Activated naive CD4-positive, alpha-beta T cell treated with anti-CD3 and anti-CD28 coated beads, Interleukin-2, amount 10 ng/mL, durations not matched to agents 7 days and 5 days (primary cell): ENCODE data around the gene ITPR2.

ENCODE experiments used
- CTCF ChIA-PET: fragments of 350-600 bp; sonication (Branson Sonifier 250); formaldehyde crosslinking; loops from one replicate; lab custom pipeline; 2021; ENCODE audit warnings: antibody characterized with exemption; lab: Charles Lee
- DNase-seq: peaks from one replicate; pipeline ENCODE4 v3.0.0-alpha.2; 2020
- H3K27ac Mint-ChIP-seq: one replicate; pipeline ENCODE4 v1.8.0; 2021; ENCODE audit warnings: mild to moderate bottlenecking, moderate library complexity, mixed read lengths
- H3K27me3 Mint-ChIP-seq: one replicate; pipeline ENCODE4 v1.8.0; 2021; ENCODE audit warnings: mild to moderate bottlenecking, mixed read lengths
- H3K36me3 Mint-ChIP-seq: one replicate; pipeline ENCODE4 v1.8.0; 2021; ENCODE audit warnings: mixed read lengths
- H3K4me1 Mint-ChIP-seq: one replicate; pipeline ENCODE4 v1.8.0; 2021; ENCODE audit warnings: mixed read lengths
- H3K4me3 Mint-ChIP-seq: one replicate; pipeline ENCODE4 v1.8.0; 2021; ENCODE audit warnings: mild to moderate bottlenecking, moderate library complexity, mixed read lengths
- H3K9me3 Mint-ChIP-seq: one replicate; pipeline ENCODE4 v1.8.0; 2021; ENCODE audit warnings: mixed read lengths

The ITPR2 gene

GRCh38 chr12:26563552-26563951, 269.4 kb downstream of the ITPR2 start:
- Mint-ChIP-seq H3K4me3 (no peak overlapping the region), H3K4me1 (no peaks in the 10 kb centered on the region)
- CTCF ChIA-PET, result no interaction called here

GRCh38 chr12:26557326-26557725, 275.7 kb downstream of the ITPR2 start:
- H3K36me3 Mint-ChIP-seq, result peaks cover 12% of the 10 kb centered on the region
- DNase-seq, result no peak
- H3K4me1 Mint-ChIP-seq, result peaks cover 2% of the 10 kb centered on the region
- H3K27me3 Mint-ChIP-seq, result no peaks in the 10 kb centered on the region
- no peak overlapping the region for H3K4me3 Mint-ChIP-seq
- H3K27ac Mint-ChIP-seq, result no peak overlapping the region
- CTCF ChIA-PET, result no interaction called here
- H3K9me3 Mint-ChIP-seq, result no peaks in the 10 kb centered on the region

More at GRCh38 chr12:26563552-26563951, 269.4 kb downstream of the ITPR2 start:
- Mint-ChIP-seq H3K9me3 (no peaks in the 10 kb centered on the region), H3K36me3 (peaks cover 4% of the 10 kb centered on the region), H3K27ac (no peak overlapping the region), H3K27me3 (no peaks in the 10 kb centered on the region)
- DNase-seq, result no peak

DNA sequence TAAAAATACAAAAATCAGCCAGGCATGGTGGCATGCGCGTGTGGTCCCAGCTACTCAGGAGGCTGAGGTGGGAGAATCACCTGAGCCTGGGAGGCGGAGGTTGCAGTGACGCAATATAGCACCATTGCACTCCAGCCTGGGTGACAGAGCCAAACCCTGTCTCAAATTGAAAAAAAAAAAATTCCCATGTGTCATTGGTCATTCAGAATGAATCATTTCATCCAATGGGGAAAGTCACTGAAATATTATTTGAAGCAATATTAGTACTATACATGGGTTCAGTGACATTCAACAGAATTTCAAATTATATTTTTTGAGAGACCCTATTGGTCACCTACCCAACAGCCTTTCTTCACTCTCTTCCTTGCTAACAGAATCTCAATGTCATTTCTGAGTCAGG, 276.1 kb downstream of the ITPR2 start:
- CTCF ChIA-PET, result no interaction called here
- Mint-ChIP-seq H3K4me3 (no peak overlapping the region), H3K4me1 (peaks cover 2% of the 10 kb centered on the region), H3K9me3 (no peaks in the 10 kb centered on the region), H3K36me3 (peaks cover 10% of the 10 kb centered on the region), H3K27ac (no peak overlapping the region), H3K27me3 (no peaks in the 10 kb centered on the region)
- DNase-seq, result no peak

DNA sequence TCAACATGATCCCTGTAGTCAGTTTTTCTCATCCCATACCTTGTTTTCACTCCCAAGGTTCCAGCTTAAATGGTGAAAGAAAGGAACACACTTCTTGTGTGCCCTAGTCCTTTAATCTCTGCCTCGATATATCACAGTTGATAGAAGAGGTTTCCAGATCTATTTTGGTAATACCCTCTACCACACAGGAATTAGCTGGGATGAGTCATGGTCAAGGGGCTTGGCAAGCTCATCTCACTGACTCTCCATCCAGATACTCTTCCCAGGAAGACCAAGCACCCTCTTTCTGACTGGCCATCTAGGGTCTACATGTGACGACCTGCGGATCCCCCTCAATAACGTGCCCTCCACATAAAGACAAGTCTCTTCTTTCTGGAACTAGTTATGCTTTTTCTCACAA, 277.9 kb downstream of the ITPR2 start:
- H3K4me3 Mint-ChIP-seq, result no peak overlapping the region
- peaks cover 2% of the 10 kb centered on the region for H3K4me1 Mint-ChIP-seq
- H3K27me3 Mint-ChIP-seq, result no peaks in the 10 kb centered on the region
- CTCF ChIA-PET, result no interaction called here
- no peak overlapping the region for H3K27ac Mint-ChIP-seq
- peaks cover 10% of the 10 kb centered on the region for H3K36me3 Mint-ChIP-seq
- no peak for DNase-seq
- no peaks in the 10 kb centered on the region for H3K9me3 Mint-ChIP-seq

DNA sequence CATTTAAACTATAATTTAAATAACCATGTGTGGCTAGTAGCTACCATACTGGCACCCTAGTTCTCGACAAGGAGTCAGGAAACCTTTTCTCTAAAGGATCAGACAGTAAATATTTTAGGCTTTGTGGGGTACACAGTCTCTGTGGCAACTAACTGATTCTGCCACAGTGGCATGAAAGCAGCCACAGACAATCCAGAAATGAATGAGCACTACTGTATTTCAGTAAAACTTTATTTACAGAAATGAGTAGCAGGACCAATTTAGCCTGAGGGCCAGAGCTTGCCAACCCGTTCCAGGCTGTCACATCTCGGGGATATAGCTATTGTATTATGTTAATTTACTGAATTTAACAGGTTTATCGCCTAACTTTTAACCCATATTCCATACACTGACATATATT, 278.7 kb downstream of the ITPR2 start:
- H3K4me3 Mint-ChIP-seq, result no peak overlapping the region
- H3K36me3 Mint-ChIP-seq, result peaks cover 10% of the 10 kb centered on the region
- H3K27ac Mint-ChIP-seq, result no peak overlapping the region
- peaks cover 2% of the 10 kb centered on the region for H3K4me1 Mint-ChIP-seq
- DNase-seq, result no peak
- CTCF ChIA-PET, result interaction anchor here (0.6 kb wide), 1 partner anchor 33 kb away, joined by 3 read pairs; no protein-coding TSS in a partner anchor
- H3K9me3 Mint-ChIP-seq, result no peaks in the 10 kb centered on the region
- no peaks in the 10 kb centered on the region for H3K27me3 Mint-ChIP-seq

DNA sequence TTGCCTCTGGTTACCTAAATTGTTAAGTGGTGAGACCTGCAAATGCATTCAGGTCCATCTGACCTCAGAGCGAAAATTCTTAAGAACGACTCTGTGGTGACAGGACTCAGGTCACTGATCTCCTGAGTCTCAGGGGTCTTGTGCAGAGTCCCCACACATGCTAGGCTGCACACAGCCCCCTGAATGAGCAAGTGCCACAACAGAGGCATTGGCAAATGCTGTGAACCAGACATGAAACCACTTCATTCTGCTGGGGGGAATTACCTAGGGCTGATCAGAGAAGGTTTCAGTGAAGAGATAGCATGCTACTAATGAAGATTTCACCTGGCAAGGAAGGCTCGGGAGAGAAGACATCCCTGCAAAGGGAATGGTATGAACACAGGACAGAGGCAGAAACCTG, 281.6 kb downstream of the ITPR2 start:
- H3K4me3 Mint-ChIP-seq, result no peak overlapping the region
- H3K36me3 Mint-ChIP-seq, result peaks cover 17% of the 10 kb centered on the region
- no peak overlapping the region for H3K27ac Mint-ChIP-seq
- CTCF ChIA-PET, result no interaction called here
- no peak for DNase-seq
- no peaks in the 10 kb centered on the region for H3K27me3 Mint-ChIP-seq
- H3K4me1 Mint-ChIP-seq, result peaks cover 2% of the 10 kb centered on the region
- no peaks in the 10 kb centered on the region for H3K9me3 Mint-ChIP-seq

- no peaks in the 10 kb centered on the region for H3K27me3 Mint-ChIP-seq
- no peak for DNase-seq
- H3K36me3 Mint-ChIP-seq, result peaks cover 16% of the 10 kb centered on the region
- CTCF ChIA-PET, result no interaction called here
- H3K4me1 Mint-ChIP-seq, result no peaks in the 10 kb centered on the region
- H3K9me3 Mint-ChIP-seq, result no peaks in the 10 kb centered on the region
- H3K4me3 Mint-ChIP-seq, result no peak overlapping the region
- no peak overlapping the region for H3K27ac Mint-ChIP-seq
These were observed 284.8 kb downstream of the ITPR2 start for GRCh38 chr12:26548227-26548626.

DNA sequence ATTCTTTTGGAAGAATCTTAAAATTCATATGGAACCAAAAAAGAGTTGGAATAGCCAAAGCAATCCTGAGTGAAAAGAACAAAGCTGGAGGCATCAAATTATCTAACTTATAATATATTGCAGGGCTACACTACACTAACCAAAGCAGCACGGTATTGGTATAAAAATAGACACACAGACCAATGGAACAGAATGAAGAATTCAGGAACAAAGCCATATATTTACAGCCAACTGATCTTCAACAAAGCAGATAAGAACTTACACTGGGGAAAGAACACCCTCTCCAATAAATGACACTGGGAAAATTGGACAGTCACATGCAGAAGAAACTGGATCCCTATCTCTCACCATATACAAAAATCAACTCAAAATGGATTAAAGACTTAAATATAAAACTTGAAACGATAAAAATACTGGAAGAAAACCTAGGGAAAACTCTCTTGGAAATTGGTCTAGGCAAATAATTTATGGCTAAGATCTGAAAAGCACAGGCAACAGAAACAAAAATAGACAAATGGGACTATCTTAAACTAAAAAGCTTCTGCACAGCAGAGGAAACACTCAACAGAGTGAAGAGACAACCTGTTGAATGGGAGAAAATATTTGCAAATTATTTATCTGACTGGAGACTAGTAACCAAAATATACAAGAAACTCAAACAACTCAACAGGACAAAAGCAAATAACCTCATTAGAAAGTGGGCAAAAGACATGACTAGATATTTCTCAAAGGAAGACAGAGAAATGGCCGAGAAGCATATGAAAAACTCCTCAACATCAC, 286.3 kb downstream of the ITPR2 start:
- Mint-ChIP-seq H3K9me3 (no peaks in the 10 kb centered on the region), H3K36me3 (peaks cover 14% of the 10 kb centered on the region), H3K27me3 (no peaks in the 10 kb centered on the region), H3K4me3 (no peak overlapping the region), H3K27ac (no peak overlapping the region), H3K4me1 (no peaks in the 10 kb centered on the region)
- CTCF ChIA-PET, result no interaction called here
- DNase-seq, result no peak

- Mint-ChIP-seq H3K9me3 (no peaks in the 10 kb centered on the region), H3K4me1 (no peaks in the 10 kb centered on the region), H3K27me3 (no peaks in the 10 kb centered on the region), H3K27ac (no peak overlapping the region), H3K4me3 (no peak overlapping the region), H3K36me3 (peaks cover 2% of the 10 kb centered on the region)
- CTCF ChIA-PET, result no interaction called here
- no peak for DNase-seq
These were observed 293.9 kb downstream of the ITPR2 start for GRCh38 chr12:26539131-26539530.

- Mint-ChIP-seq H3K27me3 (no peaks in the 10 kb centered on the region), H3K4me1 (no peaks in the 10 kb centered on the region), H3K27ac (no peak overlapping the region), H3K9me3 (no peaks in the 10 kb centered on the region), H3K36me3 (peaks cover 2% of the 10 kb centered on the region), H3K4me3 (no peak overlapping the region)
- no peak for DNase-seq
- CTCF ChIA-PET, result no interaction called here
These were observed 295.3 kb downstream of the ITPR2 start for GRCh38 chr12:26537651-26538050.

- H3K27me3 Mint-ChIP-seq, result no peaks in the 10 kb centered on the region
- no peak overlapping the region for H3K4me3 Mint-ChIP-seq
- H3K36me3 Mint-ChIP-seq, result peaks cover 2% of the 10 kb centered on the region
- CTCF ChIA-PET, result no interaction called here
- no peaks in the 10 kb centered on the region for H3K4me1 Mint-ChIP-seq
- DNase-seq, result no peak
- H3K27ac Mint-ChIP-seq, result no peak overlapping the region
- no peaks in the 10 kb centered on the region for H3K9me3 Mint-ChIP-seq
These were observed 295.9 kb downstream of the ITPR2 start for GRCh38 chr12:26537126-26537525.

DNA sequence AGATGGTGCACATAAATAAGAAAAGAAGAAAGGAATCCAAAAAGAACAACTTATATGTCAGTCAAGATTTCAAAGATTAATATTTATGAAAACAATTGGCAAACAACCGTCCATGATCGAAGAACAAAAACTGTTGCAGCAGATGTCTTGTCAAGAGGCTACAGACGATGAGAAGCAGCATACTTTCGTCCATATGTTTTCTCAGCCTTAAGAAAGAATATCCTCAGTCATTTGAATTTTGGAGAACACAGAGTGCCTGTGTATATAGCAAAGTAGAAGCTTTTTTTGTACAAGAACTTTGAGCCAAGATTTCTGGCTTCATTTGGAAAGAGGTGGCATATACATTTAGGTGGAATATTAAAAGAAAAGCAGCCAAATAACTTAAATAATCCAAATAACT, 297.2 kb downstream of the ITPR2 start:
- no peaks in the 10 kb centered on the region for H3K27me3 Mint-ChIP-seq
- CTCF ChIA-PET, result no interaction called here

DNA sequence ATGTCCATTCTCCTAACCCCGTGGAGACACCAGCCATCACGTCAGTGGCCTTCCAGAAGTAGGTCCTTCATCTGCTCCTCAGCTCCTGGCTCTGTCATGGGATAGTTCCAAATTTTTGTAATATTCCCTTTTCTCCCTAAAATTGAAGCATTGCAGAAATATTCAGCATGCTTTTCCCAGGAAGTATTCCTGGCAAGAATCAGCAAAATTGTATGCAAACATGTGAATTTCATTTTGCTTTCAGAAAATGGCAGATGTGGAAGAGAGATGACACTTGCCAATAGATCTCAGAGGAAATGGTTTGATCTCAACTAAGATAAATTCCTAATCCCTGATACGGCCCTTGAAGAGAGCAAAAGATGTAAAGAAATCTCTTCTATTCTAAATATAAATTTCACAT, 298.9 kb downstream of the ITPR2 start:
- DNase-seq, result no peak
- H3K27me3 Mint-ChIP-seq, result no peaks in the 10 kb centered on the region
- H3K4me1 Mint-ChIP-seq, result no peaks in the 10 kb centered on the region
- no peak overlapping the region for H3K4me3 Mint-ChIP-seq
- H3K9me3 Mint-ChIP-seq, result no peaks in the 10 kb centered on the region
- CTCF ChIA-PET, result no interaction called here
- H3K27ac Mint-ChIP-seq, result no peak overlapping the region
- peaks cover 4% of the 10 kb centered on the region for H3K36me3 Mint-ChIP-seq

More for the DNA sequence above, 297.2 kb downstream of the ITPR2 start:
- DNase-seq, result no peak
- no peak overlapping the region for H3K27ac Mint-ChIP-seq
- no peaks in the 10 kb centered on the region for H3K4me1 Mint-ChIP-seq
- H3K4me3 Mint-ChIP-seq, result no peak overlapping the region
- peaks cover 2% of the 10 kb centered on the region for H3K36me3 Mint-ChIP-seq
- H3K9me3 Mint-ChIP-seq, result no peaks in the 10 kb centered on the region

DNA sequence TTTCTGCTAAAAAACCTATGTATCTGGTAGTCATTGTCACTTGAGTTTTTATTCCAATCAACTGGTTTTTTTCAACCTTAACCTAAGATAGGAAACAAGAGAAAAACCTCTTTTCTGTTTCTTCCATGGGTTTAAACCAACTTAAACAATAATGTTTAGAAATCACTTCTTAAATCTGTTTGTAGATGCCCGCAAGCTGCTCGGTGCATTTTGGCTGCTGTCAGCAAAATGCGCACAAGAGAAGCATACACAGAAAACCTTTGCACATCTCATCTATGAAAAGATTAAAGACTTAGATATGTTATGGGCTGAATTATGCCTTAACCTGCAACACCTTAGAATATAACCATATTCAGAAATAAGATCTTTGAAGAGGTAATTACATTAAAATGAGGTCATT, 299.8 kb downstream of the ITPR2 start:
- no peak overlapping the region for H3K4me3 Mint-ChIP-seq
- peaks cover 4% of the 10 kb centered on the region for H3K36me3 Mint-ChIP-seq
- no peaks in the 10 kb centered on the region for H3K27me3 Mint-ChIP-seq
- no peak overlapping the region for H3K27ac Mint-ChIP-seq
- DNase-seq, result no peak
- no peaks in the 10 kb centered on the region for H3K4me1 Mint-ChIP-seq
- no peaks in the 10 kb centered on the region for H3K9me3 Mint-ChIP-seq
- CTCF ChIA-PET, result no interaction called here

DNA sequence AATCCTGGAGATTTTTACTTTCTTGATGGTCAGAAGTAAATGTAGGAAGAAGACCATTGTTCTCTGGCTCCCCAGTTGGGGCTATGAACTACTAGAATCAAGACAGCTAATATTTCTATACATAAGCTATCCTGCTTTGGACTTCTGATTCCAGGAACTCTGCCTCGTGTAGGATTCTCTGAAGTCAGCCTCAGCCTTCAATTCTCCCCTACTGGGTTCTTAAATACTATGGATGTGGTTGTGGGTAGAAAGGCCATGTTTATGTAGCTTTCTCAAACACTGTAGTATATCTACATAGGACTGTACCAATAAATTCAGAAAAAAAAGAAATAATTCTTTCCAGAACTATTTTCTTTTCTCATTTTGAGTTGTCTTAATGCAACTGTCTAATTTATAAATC, 302.5 kb downstream of the ITPR2 start:
- DNase-seq, result no peak
- Mint-ChIP-seq H3K36me3 (peaks cover 10% of the 10 kb centered on the region), H3K4me3 (no peak overlapping the region), H3K27ac (no peak overlapping the region), H3K9me3 (peaks cover 9% of the 10 kb centered on the region), H3K4me1 (no peaks in the 10 kb centered on the region), H3K27me3 (no peaks in the 10 kb centered on the region)
- CTCF ChIA-PET, result no interaction called here
